Measurements from ENCODE around the gene MMP17. TPM values are rescaled to one million over a fixed set of nuclear protein-coding genes. Genes with fewer than 3 reads are reported as not detected.

The MMP17 gene
- total and polyA plus RNA-seq, 5 experiments from 2014 or later, result 0.62 to 1.5 TPM; not detected in 3

DNA sequence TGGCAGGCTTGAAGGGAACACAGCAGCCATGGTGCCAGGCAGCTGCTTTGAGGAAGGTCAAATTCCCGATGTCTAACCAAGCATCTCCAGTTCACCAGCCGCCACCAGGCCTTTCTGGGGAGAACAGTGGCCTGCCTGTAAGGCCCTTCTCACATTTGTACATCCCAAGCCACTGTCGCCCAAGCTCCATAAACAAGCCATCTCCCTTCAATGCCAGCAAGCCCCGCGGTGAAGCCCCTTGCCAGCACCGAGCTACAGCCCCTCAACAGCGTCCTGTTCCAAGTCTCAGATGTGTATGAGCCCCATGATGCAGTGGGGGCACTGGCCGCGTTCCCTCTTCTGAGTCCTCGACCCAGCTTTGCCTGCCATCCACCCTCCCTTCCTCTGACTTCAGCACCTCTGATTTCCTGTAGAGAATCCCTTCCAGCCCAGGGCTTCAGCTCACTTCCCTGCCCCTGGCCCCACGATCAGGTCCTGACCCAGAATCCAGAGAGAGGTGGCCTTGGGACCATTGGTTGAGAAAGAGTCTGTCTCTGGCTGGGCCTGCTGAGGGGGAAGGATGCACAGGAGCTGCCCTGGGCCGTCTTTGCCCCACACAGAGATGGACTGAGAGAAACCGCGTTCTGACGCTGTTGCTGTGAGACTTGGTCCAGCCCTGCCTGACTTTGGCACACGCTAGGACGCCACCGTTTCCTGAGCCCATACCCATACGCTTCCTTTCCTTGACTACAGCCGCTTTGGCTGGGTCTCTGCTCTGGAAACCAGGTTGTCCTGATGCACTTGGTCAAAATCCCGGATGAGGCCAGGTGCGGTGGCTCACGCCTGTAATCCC, 1.9 kb upstream of the MMP17 start:
- peak overlapping the region in 1 of 10 donors; percentile 67 for H3K27ac Mint-ChIP-seq
- H3K27me3 Mint-ChIP-seq, result peaks cover 13 to 53% (median 36%) of the 10 kb centered on the region in 5 donors
- POLR2A ChIA-PET, result interaction anchor here (0.7 kb wide), 1 partner anchor 74 kb away, joined by 6 read pairs; no protein-coding TSS in a partner anchor
- peaks cover 0 to 2% (median 0%) of the 10 kb centered on the region in 3 donors for H3K36me3 Mint-ChIP-seq
- DNase-seq (no peak), ATAC-seq (no peak)
- H3K4me3 Mint-ChIP-seq, result peak overlapping the region in 9 of 10 donors; percentile 10 to 68 (median 40)
- H3K9me3 Mint-ChIP-seq, result no peaks in the 10 kb centered on the region
- H3K4me1 Mint-ChIP-seq, result peaks cover 5 to 24% (median 15%) of the 10 kb centered on the region in 4 donors

DNA sequence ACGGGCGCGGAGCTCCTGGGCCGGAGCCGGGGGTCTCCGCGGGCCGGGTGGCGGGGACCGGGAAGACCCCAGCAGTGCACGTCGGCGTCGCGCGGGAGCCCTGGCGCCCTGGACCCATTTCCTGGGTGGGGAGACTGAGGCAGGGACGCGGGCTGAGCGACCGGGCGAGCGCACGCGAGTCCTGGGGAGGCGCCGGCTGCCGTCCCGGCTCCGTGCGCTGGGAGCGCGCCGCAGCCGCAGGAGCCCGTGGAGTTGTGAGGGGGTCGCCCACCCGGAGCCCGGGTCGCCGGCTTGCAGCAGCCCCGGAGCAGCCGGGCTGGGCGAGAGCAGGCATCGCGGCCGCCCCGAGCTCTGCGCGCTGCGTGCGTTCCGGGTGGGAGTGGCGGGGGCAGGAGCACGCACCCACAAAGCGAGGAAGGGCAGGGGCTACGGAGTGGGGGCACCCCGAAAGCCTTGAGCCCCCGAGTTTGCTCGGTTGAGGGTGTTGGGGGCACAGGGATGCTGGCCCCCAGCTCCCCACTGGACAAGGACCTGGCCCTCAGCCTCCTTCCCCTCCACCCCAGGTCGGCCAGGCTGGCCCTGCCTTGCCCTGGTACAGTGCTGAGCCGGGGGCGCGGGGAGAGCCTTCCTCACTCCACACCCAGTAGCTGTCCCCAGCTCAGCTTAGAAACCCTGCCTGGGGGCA, 620 bp downstream of the MMP17 start:
- H3K27me3 Mint-ChIP-seq, result peaks cover 15 to 58% (median 43%) of the 10 kb centered on the region in 5 donors
- DNase-seq, result peak in 1 of 10 donors; percentile 21
- H3K4me3 Mint-ChIP-seq, result peak overlapping the region; percentile 36 to 84 (median 70)
- POLR2A ChIA-PET, result no interaction called here
- H3K27ac Mint-ChIP-seq, result no peak overlapping the region
- peaks cover 5 to 22% (median 17%) of the 10 kb centered on the region in 4 donors for H3K4me1 Mint-ChIP-seq
- no peaks in the 10 kb centered on the region for H3K9me3 Mint-ChIP-seq
- peaks cover 0 to 2% (median 0%) of the 10 kb centered on the region in 3 donors for H3K36me3 Mint-ChIP-seq
- peak; percentile 7 to 27 for ATAC-seq

DNA sequence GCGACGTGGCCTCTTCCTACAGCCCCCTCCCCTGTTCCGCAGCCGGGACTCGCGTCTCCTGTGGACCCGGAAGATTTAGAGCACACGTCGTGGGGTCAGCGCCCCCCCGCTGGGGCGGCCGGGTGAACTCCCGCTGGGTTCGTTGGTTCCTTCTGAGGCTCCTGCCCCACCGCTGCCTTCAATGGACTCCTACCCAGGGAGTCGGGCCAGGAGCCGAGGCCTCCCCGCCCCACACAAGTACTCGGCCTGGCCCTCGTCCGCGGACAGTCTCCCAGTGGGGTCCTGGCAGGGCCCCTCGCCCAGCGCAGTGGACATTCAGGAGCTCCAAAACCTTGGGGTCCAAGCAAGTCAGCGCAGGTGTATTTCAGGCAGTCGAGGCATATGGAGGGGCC, 1.2 kb downstream of the MMP17 start:
- no peak for ATAC-seq
- POLR2A ChIA-PET, result no interaction called here
- H3K27ac Mint-ChIP-seq, result no peak overlapping the region
- peaks cover 0 to 2% (median 0%) of the 10 kb centered on the region in 3 donors for H3K36me3 Mint-ChIP-seq
- no peak for DNase-seq
- H3K4me3 Mint-ChIP-seq, result peak overlapping the region; percentile 36 to 84 (median 70)
- H3K9me3 Mint-ChIP-seq, result no peaks in the 10 kb centered on the region
- peaks cover 5 to 22% (median 17%) of the 10 kb centered on the region in 4 donors for H3K4me1 Mint-ChIP-seq
- H3K27me3 Mint-ChIP-seq, result peaks cover 15 to 58% (median 40%) of the 10 kb centered on the region in 5 donors

DNA sequence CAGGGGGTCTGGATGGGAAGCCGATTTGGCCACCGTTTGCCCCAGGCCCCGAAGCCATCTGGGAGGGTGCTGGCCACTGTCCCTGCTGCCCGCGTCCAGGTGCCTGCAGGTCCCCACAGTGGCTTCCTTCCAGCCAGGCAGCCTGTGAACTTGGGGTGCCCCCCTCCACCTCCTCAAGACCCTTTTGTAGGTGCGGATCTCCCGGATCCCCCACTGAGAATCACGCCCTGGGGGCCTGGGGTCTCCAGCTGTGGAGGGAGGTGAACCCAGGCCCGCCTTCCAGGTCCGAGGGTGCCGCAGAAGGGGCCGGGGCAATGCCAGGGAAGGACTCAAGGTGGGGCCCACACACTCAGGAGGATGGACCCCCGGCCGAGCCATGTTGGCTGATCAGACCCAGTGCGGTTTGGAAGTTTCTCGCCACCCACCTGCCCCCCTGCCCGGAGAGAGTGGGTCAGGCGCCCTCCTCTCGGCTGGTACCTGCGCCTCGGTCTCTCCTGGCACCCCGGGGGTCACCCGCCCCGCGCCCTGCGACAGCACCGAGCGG, 1.7 kb downstream of the MMP17 start:
- POLR2A ChIA-PET, result no interaction called here
- no peak overlapping the region for H3K27ac Mint-ChIP-seq
- peak overlapping the region; percentile 22 to 84 (median 67) for H3K4me3 Mint-ChIP-seq

DNA sequence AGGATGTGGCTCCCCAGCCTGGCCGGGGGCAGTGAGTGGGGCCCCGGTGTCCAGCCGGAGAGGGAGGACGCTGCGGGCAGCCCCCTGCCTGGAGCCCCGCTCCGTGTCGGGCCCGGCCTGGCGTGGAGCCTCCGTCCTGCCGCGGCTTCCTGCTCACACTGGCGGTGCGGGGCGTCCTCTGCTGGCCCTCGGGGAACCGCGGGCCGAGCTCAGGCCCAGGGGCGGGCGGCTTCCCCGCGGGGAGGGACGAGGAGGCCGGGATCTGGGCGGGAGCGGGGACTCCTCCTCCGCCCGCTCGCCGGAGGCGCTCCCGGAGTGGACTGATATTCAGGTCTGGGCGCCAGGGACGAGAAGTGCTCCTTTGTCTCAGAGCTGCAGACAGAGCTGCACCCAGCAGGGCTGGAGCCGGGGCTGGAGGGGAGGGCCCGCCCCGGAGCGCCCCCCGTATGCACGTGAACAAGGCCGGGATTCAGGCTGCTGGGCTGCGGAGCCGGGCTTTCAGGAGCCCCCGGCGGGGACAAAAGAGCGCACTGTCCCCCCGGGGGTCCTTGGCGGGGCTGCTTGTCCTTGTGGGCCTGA, 2.2 kb downstream of the MMP17 start:
- H3K4me3 Mint-ChIP-seq, result peak overlapping the region in 9 of 10 donors; percentile 48 to 83 (median 74)
- peaks cover 5 to 20% (median 17%) of the 10 kb centered on the region in 4 donors for H3K4me1 Mint-ChIP-seq
- peaks cover 12 to 53% (median 34%) of the 10 kb centered on the region in 5 donors for H3K27me3 Mint-ChIP-seq
- H3K27ac Mint-ChIP-seq, result no peak overlapping the region
- ATAC-seq (peak; percentile 15 to 37), DNase-seq (peak in 4 of 10 donors; percentile 9 to 26 (median 18))
- no peaks in the 10 kb centered on the region for H3K9me3 Mint-ChIP-seq
- peaks cover 0 to 2% (median 0%) of the 10 kb centered on the region in 3 donors for H3K36me3 Mint-ChIP-seq
- POLR2A ChIA-PET, result interaction anchor here (0.6 kb wide), 1 partner anchor 232 kb away, joined by 4 read pairs; no protein-coding TSS in a partner anchor

More for the DNA sequence above, 1.7 kb downstream of the MMP17 start:
- H3K9me3 Mint-ChIP-seq, result no peaks in the 10 kb centered on the region
- no peak for ATAC-seq
- H3K4me1 Mint-ChIP-seq, result peaks cover 5 to 22% (median 17%) of the 10 kb centered on the region in 4 donors
- peaks cover 15 to 58% (median 38%) of the 10 kb centered on the region in 5 donors for H3K27me3 Mint-ChIP-seq
- peaks cover 0 to 2% (median 0%) of the 10 kb centered on the region in 3 donors for H3K36me3 Mint-ChIP-seq
- no peak for DNase-seq

DNA sequence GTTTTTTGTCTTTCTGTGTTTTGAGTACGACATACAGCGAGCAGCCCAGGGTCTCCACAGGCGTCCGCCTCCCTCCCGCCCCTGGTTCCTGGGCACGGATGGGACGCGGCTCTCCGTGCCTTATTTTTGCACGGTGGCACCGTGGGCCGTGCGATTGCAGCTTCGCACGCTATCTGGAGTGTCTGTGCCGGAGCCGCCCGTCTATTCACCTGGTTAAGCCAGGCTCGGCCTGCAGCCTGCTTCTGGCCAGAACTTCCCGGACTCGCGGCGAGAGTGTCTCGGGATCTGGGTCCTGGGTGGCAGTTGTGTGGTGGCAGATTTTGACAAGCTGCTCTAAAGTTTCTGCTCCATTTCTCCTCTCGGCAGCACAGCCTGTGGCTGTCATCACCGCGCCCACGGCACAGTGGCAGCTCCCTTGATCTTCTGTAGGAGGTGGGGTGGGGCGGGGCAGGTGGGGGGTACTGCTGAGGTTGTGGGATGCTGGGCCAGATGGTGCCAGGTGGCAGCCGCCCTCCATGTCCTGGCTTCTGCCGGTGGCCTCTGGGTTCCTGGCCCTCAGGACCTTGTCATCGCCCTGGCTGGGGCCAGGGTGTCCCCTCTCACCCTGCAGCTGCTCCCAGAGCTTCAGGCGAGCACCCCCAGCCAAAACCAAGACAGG, 2.9 kb downstream of the MMP17 start:
- peak overlapping the region; percentile 48 to 83 (median 74) for H3K4me3 Mint-ChIP-seq
- H3K27ac Mint-ChIP-seq, result peak overlapping the region in 2 of 10 donors; percentile 22 to 38
- peak in 4 of 10 donors; percentile 12 to 32 (median 29) for DNase-seq
- peak; percentile 37 to 57 for ATAC-seq
- peaks cover 5 to 19% (median 17%) of the 10 kb centered on the region in 4 donors for H3K4me1 Mint-ChIP-seq
- POLR2A ChIA-PET, result interaction anchor here (0.6 kb wide), 1 partner anchor 231 kb away, joined by 4 read pairs; no protein-coding TSS in a partner anchor
- peaks cover 12 to 51% (median 28%) of the 10 kb centered on the region in 5 donors for H3K27me3 Mint-ChIP-seq
- H3K36me3 Mint-ChIP-seq, result peaks cover 0 to 2% (median 0%) of the 10 kb centered on the region in 3 donors
- no peaks in the 10 kb centered on the region for H3K9me3 Mint-ChIP-seq

DNA sequence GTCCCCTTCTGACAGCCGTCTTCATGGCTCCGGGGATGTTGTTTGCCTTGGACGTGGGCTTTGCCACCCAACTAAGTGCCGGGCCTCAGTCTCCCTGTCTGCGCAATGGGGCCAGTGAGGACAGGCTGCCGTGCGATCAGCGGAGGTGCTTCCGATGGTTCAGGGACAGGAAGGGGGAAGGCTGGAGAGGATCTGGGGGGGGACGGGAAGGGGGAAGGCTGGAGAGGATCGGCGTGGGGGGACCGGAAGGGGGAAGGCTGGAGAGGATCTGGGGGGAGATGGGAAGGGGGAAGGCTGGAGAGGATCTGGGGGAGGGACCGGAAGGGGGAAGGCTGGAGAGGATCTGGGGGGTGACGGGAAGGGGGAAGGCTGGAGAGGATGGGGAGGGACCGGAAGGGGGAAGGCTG, 3.4 kb downstream of the MMP17 start:
- no peak for ATAC-seq
- H3K4me3 Mint-ChIP-seq, result peak overlapping the region in 2 of 10 donors; percentile 74 to 80
- H3K36me3 Mint-ChIP-seq, result peaks cover 0 to 2% (median 0%) of the 10 kb centered on the region in 3 donors
- H3K9me3 Mint-ChIP-seq, result no peaks in the 10 kb centered on the region
- H3K27ac Mint-ChIP-seq, result no peak overlapping the region
- peaks cover 10 to 45% (median 22%) of the 10 kb centered on the region in 5 donors for H3K27me3 Mint-ChIP-seq
- no peak for DNase-seq
- H3K4me1 Mint-ChIP-seq, result peaks cover 5 to 17% (median 15%) of the 10 kb centered on the region in 4 donors
- POLR2A ChIA-PET, result no interaction called here

DNA sequence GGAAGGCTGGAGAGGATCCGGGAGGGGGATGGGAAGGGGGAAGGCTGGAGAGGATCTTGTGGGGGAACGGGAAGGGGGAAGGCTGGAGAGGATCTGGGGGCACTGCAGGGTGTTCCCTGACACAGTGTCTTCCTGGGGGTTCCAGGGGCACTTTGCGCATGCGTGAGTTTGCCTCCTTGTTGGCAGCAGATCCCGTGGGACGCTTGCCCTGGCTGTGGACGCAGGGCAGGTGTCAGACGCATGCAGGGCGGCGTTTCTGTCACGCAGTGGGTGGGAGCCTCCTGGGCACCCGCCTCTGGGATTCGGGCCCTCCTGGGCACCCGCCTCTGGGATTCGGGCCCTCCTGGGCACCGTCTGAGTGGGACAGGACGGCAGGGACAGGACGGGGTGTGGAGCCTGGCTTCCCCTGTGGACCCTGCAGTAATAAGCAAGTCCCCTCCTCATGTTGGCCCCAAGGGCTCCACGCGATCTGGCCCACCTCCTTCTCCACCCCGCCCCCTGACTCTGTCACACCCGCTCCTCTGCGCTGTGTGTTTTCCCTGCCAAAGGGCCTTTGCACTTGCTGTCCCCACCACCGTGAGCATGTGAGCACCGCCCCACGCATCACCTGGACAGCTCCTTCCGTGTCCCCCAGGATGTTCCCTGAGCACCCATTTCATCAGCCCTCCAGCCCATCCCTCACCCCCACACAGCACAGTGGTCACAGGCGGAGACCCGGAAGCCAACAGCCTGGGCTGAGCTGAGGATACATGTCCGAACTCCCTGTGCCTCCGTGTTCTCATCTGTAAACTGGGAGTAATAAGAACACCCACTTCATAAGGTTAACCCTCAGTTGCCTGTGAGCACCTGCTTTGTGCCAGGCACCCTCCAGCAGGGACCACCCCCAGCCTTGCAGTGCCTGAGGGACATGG, 4.4 kb downstream of the MMP17 start:
- DNase-seq (no peak), ATAC-seq (no peak)
- Mint-ChIP-seq H3K27ac (peak overlapping the region in 1 of 10 donors; percentile 43), H3K36me3 (peaks cover 0 to 2% (median 0%) of the 10 kb centered on the region in 3 donors), H3K9me3 (no peaks in the 10 kb centered on the region), H3K4me1 (peaks cover 5 to 16% (median 13%) of the 10 kb centered on the region in 4 donors), H3K27me3 (peaks cover 5 to 36% (median 17%) of the 10 kb centered on the region in 5 donors), H3K4me3 (peak overlapping the region in 3 of 10 donors; percentile 30 to 42 (median 41))
- POLR2A ChIA-PET, result no interaction called here

DNA sequence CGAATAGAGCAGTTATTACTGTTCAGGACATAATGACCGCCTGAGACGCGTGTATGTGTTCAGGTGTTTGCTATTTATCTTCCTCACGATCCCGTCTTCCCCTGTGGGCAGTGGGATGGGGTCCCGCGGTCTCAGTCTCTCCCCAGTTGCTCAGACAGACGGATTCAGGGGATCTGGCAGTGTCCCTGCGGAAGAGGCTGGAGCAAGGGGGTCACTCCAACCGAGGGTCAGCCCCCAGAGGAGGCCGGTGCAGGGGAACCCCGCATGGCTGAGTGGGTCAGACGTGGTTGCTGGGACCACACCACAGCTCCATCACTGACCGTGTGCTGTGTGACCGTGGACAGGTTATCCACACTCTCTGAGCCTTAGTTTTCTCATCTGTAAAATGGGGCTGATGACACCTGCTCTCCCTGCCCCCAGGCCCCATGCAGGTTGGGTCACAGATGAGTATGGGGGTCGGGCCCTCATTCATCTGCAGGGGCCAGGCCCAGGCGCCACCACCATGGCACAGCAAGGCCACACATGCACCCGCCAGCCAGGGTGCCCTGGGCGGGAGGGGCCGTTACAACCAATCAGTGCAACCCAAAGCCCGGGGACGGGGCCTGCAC, 5.2 kb downstream of the MMP17 start:
- peak overlapping the region in 1 of 10 donors; percentile 30 for H3K4me3 Mint-ChIP-seq
- H3K27ac Mint-ChIP-seq, result no peak overlapping the region
- H3K36me3 Mint-ChIP-seq, result peaks cover 0 to 2% (median 0%) of the 10 kb centered on the region in 3 donors
- DNase-seq (no peak), ATAC-seq (no peak)
- POLR2A ChIA-PET, result no interaction called here
- H3K27me3 Mint-ChIP-seq, result peaks cover 4 to 35% (median 17%) of the 10 kb centered on the region in 5 donors
- H3K4me1 Mint-ChIP-seq, result peaks cover 5 to 16% (median 12%) of the 10 kb centered on the region in 4 donors
- no peaks in the 10 kb centered on the region for H3K9me3 Mint-ChIP-seq

DNA sequence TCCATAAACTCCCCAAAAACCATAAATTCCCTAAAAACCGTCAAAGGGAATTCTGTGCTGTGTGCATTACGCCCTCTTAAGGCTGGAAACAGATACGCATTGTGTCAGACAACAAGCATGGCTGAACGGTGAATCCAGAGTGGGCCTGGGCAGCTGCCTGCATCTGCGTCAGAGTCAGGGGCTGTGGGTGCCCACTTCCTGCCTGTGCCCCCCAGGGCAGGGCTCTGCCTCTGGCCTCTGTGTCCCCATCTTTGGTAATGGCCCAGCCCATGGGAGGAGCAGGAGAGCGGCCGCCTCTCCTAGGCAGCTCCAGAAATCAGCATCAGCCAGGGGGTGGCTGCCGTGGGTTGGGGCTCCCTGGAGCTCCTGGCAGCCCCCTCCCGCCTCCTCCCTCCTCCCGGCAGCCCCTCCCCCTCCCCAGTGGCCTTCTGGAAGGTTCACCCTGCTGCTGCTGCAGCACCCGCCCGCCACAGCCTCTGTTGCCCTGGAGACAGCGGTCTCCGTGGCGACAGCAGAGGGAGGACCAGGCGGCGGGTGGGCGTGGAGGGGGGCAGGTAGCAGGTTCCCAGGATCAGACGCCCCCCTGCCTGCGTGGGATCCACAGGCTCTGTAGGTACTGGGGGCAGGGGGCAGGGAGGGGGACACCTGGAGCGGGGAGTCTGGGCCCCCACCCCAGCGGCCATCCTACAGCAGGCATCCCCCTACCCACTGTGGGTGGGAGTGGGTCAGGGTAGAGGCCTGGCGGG, 5.9 kb downstream of the MMP17 start:
- no peak overlapping the region for H3K27ac Mint-ChIP-seq
- peaks cover 4 to 32% (median 17%) of the 10 kb centered on the region in 5 donors for H3K27me3 Mint-ChIP-seq
- H3K4me3 Mint-ChIP-seq, result no peak overlapping the region
- peaks cover 5 to 15% (median 12%) of the 10 kb centered on the region in 4 donors for H3K4me1 Mint-ChIP-seq
- DNase-seq (no peak), ATAC-seq (no peak)
- peaks cover 0 to 2% (median 0%) of the 10 kb centered on the region in 3 donors for H3K36me3 Mint-ChIP-seq
- POLR2A ChIA-PET, result no interaction called here
- no peaks in the 10 kb centered on the region for H3K9me3 Mint-ChIP-seq
